Activated naive CD4-positive, alpha-beta T cell treated with anti-CD3 and anti-CD28 coated beads, Interleukin-2, amount 10 ng/mL, durations not matched to agents 7 days and 5 days (primary cell): Measurements from ENCODE around the gene USP47.

ENCODE experiments used
- CTCF ChIA-PET: fragments of 350-600 bp; sonication (Branson Sonifier 250); formaldehyde crosslinking; loops from one replicate; lab custom pipeline; 2021; ENCODE audit warnings: antibody characterized with exemption; lab: Charles Lee
- DNase-seq: peaks from one replicate; pipeline ENCODE4 v3.0.0-alpha.2; 2020
- H3K27ac Mint-ChIP-seq: one replicate; pipeline ENCODE4 v1.8.0; 2021; ENCODE audit warnings: mild to moderate bottlenecking, moderate library complexity, mixed read lengths
- H3K27me3 Mint-ChIP-seq: one replicate; pipeline ENCODE4 v1.8.0; 2021; ENCODE audit warnings: mild to moderate bottlenecking, mixed read lengths
- H3K36me3 Mint-ChIP-seq: one replicate; pipeline ENCODE4 v1.8.0; 2021; ENCODE audit warnings: mixed read lengths
- H3K4me1 Mint-ChIP-seq: one replicate; pipeline ENCODE4 v1.8.0; 2021; ENCODE audit warnings: mixed read lengths
- H3K4me3 Mint-ChIP-seq: one replicate; pipeline ENCODE4 v1.8.0; 2021; ENCODE audit warnings: mild to moderate bottlenecking, moderate library complexity, mixed read lengths
- H3K9me3 Mint-ChIP-seq: one replicate; pipeline ENCODE4 v1.8.0; 2021; ENCODE audit warnings: mixed read lengths

Gene USP47

DNA sequence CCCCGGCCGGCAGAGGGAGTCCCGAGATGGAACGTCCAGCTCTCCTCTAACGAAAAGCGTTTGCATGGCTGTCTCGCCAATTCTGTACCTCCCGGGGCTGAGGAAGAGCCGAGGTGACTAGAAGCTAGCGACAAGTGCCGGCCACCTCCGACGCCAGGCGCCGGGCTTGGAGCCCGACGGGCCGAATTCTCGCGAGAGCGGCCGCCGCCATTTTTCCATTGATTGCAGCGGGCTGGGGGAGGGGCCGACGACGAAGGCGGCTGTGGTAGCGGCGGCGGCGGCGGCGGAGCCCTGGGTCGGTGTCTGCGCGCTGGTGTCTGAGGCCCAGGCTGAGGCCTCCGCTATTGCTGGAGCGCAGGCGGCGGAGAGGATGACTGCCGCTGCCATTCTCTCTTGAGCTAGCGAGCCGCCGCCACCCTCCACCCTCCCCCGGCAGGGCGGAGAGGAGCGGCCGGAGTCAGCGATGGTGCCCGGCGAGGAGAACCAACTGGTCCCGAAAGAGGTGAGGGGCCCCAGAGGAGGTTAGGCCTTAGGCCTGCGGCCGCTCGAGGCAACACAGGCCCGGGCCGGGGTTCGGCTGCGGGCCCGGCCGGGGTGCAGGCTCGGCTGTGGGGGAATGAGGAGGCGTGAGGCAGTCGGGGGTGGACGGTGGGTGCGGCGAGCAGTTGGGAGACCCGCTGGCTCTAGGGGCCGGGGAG lies at the start of gene USP47:
TSS of gene USP47 (plus strand) at position 250 of the 698 bp plus-strand sequence. CDS start at position 464, 214 bp downstream.
- CTCF ChIA-PET = interaction anchor here (1.4 to 1.5 kb wide), 3 partner anchors 8 to 221 kb away, joined by 3 to 7 read pairs (median 3); no protein-coding TSS in a partner anchor
- no peaks in the 10 kb centered on the region for H3K9me3 Mint-ChIP-seq
- peak within 1 kb of the TSS; percentile 66 for H3K27ac Mint-ChIP-seq
- H3K36me3 Mint-ChIP-seq = peaks cover 5% of the 10 kb centered on the region
- DNase-seq = peak; percentile 95
- peaks cover 5% of the 10 kb centered on the region for H3K4me1 Mint-ChIP-seq
- peaks cover 8% of the 10 kb centered on the region for H3K27me3 Mint-ChIP-seq
- H3K4me3 Mint-ChIP-seq = no peak within 1 kb of the TSS

GRCh38 chr11:11793073-11793472 lies 48.7 kb upstream of the USP47 start:
- Mint-ChIP-seq H3K27me3 (peaks cover 16% of the 10 kb centered on the region), H3K4me3 (no peak overlapping the region), H3K27ac (no peak overlapping the region), H3K4me1 (no peaks in the 10 kb centered on the region), H3K36me3 (no peaks in the 10 kb centered on the region), H3K9me3 (no peaks in the 10 kb centered on the region)
- CTCF ChIA-PET = interaction anchor here (1.1 to 1.4 kb wide), 2 partner anchors 174 to 765 kb away, joined by 3 to 4 read pairs; no protein-coding TSS in a partner anchor
- no peak for DNase-seq

GRCh38 chr11:11798586-11799438 lies 43.0 kb upstream of the USP47 start:
- no peak overlapping the region for H3K4me3 Mint-ChIP-seq
- CTCF ChIA-PET = interaction anchor here (0.6 to 4.1 kb wide), 15 partner anchors 12 to 494 kb away, joined by 3 to 20 read pairs (median 4); no protein-coding TSS in a partner anchor
- no peaks in the 10 kb centered on the region for H3K36me3 Mint-ChIP-seq
- no peaks in the 10 kb centered on the region for H3K4me1 Mint-ChIP-seq
- no peak overlapping the region for H3K27ac Mint-ChIP-seq
- peak; percentile 85 for DNase-seq
- H3K9me3 Mint-ChIP-seq = no peaks in the 10 kb centered on the region
- H3K27me3 Mint-ChIP-seq = peaks cover 19% of the 10 kb centered on the region

GRCh38 chr11:11805228-11805627 lies 36.5 kb upstream of the USP47 start:
- Mint-ChIP-seq H3K27me3 (peaks cover 19% of the 10 kb centered on the region), H3K9me3 (no peaks in the 10 kb centered on the region), H3K4me1 (no peaks in the 10 kb centered on the region), H3K36me3 (no peaks in the 10 kb centered on the region), H3K27ac (no peak overlapping the region), H3K4me3 (no peak overlapping the region)
- DNase-seq = no peak
- CTCF ChIA-PET = no interaction called here

GRCh38 chr11:11806074-11806473 lies 35.7 kb upstream of the USP47 start:
- Mint-ChIP-seq H3K9me3 (no peaks in the 10 kb centered on the region), H3K27ac (no peak overlapping the region), H3K27me3 (peaks cover 23% of the 10 kb centered on the region), H3K36me3 (no peaks in the 10 kb centered on the region), H3K4me1 (no peaks in the 10 kb centered on the region), H3K4me3 (no peak overlapping the region)
- DNase-seq = no peak
- CTCF ChIA-PET = no interaction called here

DNA sequence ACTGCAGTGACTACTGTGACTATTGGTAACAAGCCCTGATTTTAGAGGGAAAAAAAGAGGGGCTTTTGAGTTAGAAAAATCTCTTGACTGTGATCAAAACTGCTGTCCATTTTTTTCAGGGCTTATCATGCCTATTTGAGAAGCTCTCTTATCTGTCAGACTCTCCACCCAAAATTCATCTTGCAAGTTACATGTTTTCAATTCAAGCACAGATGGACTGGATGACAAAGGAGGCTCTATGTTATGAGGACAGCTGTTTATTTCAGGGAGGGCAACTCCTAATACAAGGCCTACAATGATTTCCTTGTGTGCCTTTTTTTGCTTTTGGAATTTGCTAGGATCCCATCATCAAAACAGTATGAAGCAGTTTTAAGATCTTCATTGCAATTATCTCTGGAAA lies 35.2 kb upstream of the USP47 start:
- no peak overlapping the region for H3K4me3 Mint-ChIP-seq
- no peak for DNase-seq
- no peaks in the 10 kb centered on the region for H3K36me3 Mint-ChIP-seq
- CTCF ChIA-PET = interaction anchor here (0.6 kb wide), 1 partner anchor 98 kb away, joined by 3 read pairs; no protein-coding TSS in a partner anchor
- no peak overlapping the region for H3K27ac Mint-ChIP-seq
- H3K4me1 Mint-ChIP-seq = no peaks in the 10 kb centered on the region
- no peaks in the 10 kb centered on the region for H3K9me3 Mint-ChIP-seq
- peaks cover 23% of the 10 kb centered on the region for H3K27me3 Mint-ChIP-seq

- CTCF ChIA-PET = interaction anchor here (1.4 kb wide), 1 partner anchor 21 kb away, joined by 4 read pairs; no protein-coding TSS in a partner anchor
Observed at GRCh38 chr11:11807811-11808782, 33.7 kb upstream of the USP47 start.

GRCh38 chr11:11808992-11809615 lies 32.7 kb upstream of the USP47 start:
- Mint-ChIP-seq H3K9me3 (no peaks in the 10 kb centered on the region), H3K27me3 (peaks cover 16% of the 10 kb centered on the region), H3K36me3 (no peaks in the 10 kb centered on the region), H3K4me1 (no peaks in the 10 kb centered on the region), H3K27ac (no peak overlapping the region), H3K4me3 (no peak overlapping the region)
- no peak for DNase-seq
- CTCF ChIA-PET = interaction anchor here (1.4 kb wide), 1 partner anchor 22 kb away, joined by 4 read pairs; no protein-coding TSS in a partner anchor

More at GRCh38 chr11:11807811-11808782, 33.7 kb upstream of the USP47 start:
- no peaks in the 10 kb centered on the region for H3K9me3 Mint-ChIP-seq
- no peaks in the 10 kb centered on the region for H3K4me1 Mint-ChIP-seq
- DNase-seq = no peak
- no peak overlapping the region for H3K4me3 Mint-ChIP-seq
- no peak overlapping the region for H3K27ac Mint-ChIP-seq
- H3K36me3 Mint-ChIP-seq = no peaks in the 10 kb centered on the region
- H3K27me3 Mint-ChIP-seq = peaks cover 21% of the 10 kb centered on the region

DNA sequence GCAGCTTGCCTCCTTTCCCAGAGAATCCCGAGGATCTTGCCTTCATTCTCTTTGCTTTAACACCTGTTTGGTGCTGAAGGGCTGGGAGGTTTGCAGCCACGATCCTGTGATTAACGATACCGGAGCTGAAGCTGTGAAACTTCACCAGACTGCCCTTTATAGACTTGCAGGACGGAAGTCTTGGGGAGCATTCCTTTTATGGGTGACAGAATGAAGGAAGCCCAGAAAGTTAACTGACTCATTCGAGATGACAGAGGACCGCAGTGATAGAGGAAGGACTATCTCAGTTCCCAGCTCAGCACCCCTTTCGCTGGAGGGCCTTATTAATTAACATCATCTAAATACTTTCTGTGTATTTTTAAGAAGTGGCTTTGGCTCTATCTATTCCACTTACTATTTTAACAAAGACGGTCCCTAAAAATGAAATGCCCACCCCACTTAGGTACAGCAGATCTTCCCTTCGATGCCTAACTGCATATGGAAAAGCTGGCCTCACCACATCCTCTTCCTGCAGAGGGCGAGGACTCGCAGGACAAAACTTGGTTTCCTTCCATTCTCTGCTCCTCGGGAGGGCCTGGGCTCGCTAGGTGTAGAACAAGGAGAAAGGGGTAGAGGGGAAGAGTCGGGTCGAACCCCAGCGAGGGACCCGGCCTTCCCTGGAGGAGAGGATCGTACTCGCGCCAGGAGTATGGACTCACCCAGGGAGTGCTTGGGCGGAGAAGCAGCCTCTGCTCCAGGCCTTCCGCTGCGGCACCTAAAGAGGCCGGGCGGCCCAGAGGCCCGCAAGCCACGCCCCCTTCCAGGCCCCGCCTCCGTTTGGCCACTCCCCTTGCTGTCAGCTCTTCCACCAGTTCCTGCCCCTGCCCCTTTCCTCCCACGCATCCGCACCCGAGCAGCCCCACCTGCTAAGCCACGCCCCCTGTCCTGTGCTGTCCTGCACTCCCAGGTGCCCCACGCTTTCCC lies 30.7 kb upstream of the USP47 start:
- CTCF ChIA-PET = interaction anchor here (1.0 kb wide), 1 partner anchor 12 kb away, joined by 3 read pairs; no protein-coding TSS in a partner anchor
- H3K4me3 Mint-ChIP-seq = no peak overlapping the region
- H3K27me3 Mint-ChIP-seq = peaks cover 7% of the 10 kb centered on the region
- no peaks in the 10 kb centered on the region for H3K4me1 Mint-ChIP-seq
- H3K27ac Mint-ChIP-seq = no peak overlapping the region
- H3K9me3 Mint-ChIP-seq = no peaks in the 10 kb centered on the region
- no peak for DNase-seq
- H3K36me3 Mint-ChIP-seq = no peaks in the 10 kb centered on the region

GRCh38 chr11:11813288-11813962 lies 28.3 kb upstream of the USP47 start:
- peaks cover 10% of the 10 kb centered on the region for H3K27me3 Mint-ChIP-seq
- H3K4me3 Mint-ChIP-seq = no peak overlapping the region
- DNase-seq = no peak
- H3K27ac Mint-ChIP-seq = no peak overlapping the region
- H3K4me1 Mint-ChIP-seq = no peaks in the 10 kb centered on the region
- CTCF ChIA-PET = no interaction called here
- no peaks in the 10 kb centered on the region for H3K36me3 Mint-ChIP-seq
- no peaks in the 10 kb centered on the region for H3K9me3 Mint-ChIP-seq

- CTCF ChIA-PET = no interaction called here
Observed at GRCh38 chr11:11814614-11815452, 26.9 kb upstream of the USP47 start.

More at GRCh38 chr11:11814614-11815452, 26.9 kb upstream of the USP47 start:
- DNase-seq = no peak
- Mint-ChIP-seq H3K27me3 (peaks cover 19% of the 10 kb centered on the region), H3K9me3 (no peaks in the 10 kb centered on the region), H3K4me1 (no peaks in the 10 kb centered on the region), H3K4me3 (no peak overlapping the region), H3K36me3 (no peaks in the 10 kb centered on the region), H3K27ac (no peak overlapping the region)
